ENCODE data around the gene CPT2. TPM values are rescaled to one million over a fixed set of nuclear protein-coding genes. Genes with fewer than 3 reads are reported as not detected.
A peak's percentile ranks its signal among the peaks of the same experiment; 100 is the strongest.

CPT2 gene
- polyA plus RNA-seq, 1 of the 3 experiments (the other 2 are of a cell fraction), result 18.6 TPM

DNA sequence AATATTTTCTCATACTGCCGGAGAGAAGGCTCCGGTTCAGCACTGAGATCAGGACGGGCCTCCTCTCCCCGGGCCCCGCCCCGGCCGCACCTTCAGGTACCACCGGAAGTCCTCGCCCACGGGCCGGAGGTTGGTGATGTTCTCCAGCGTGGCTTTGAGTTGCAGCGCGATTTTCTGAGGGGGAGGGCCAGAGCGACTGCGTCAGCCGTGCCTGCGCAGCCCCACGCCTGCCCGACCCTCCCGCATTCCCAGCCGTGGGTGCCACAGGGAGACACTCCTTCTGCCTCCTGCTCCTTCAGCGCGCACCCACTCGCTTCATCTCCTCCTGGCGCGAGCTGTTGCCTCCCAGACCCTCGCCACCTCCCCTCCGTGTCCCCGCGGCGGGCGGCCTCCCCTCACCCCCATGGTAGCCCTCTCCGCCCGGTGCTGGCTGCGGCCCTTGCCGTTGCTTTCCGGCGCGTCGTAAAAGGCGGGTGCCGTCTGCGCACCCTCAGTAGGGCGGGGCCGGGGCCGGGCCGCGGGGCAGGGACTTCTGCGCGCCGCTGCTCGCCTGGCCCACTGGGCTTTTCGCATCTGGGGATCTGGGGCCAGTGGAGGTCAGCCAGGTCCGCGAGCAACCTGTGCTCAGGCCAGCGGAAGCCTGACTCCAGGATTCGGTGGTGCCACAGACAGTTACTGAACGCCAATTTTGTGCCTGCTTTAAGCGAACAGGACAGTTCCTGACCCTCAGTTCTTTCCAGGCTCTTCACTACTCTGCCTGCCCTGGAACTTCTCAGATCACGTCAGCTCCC lies 23.7 kb downstream of the CPT2 start, which contains the start of gene CZIB (continued):
- peak; percentile 92 for TF ChIP-seq MXI1 (IDR thresholded peaks at IDR 0.05; ENCODE audit: low read depth, low read length)
- TF ChIP-seq RAD21 (IDR thresholded peaks at IDR 0.05; ENCODE audit: low read length), result no peak
- TF ChIP-seq, protein P1, sequence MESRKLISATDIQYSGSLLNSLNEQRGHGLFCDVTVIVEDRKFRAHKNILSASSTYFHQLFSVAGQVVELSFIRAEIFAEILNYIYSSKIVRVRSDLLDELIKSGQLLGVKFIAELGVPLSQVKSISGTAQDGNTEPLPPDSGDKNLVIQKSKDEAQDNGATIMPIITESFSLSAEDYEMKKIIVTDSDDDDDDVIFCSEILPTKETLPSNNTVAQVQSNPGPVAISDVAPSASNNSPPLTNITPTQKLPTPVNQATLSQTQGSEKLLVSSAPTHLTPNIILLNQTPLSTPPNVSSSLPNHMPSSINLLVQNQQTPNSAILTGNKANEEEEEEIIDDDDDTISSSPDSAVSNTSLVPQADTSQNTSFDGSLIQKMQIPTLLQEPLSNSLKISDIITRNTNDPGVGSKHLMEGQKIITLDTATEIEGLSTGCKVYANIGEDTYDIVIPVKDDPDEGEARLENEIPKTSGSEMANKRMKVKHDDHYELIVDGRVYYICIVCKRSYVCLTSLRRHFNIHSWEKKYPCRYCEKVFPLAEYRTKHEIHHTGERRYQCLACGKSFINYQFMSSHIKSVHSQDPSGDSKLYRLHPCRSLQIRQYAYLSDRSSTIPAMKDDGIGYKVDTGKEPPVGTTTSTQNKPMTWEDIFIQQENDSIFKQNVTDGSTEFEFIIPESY (IDR thresholded peaks at IDR 0.05; ENCODE audit: borderline replicate concordance, low read depth), result 0 out of 2 replicates have a peak, but pooled peaks have one; percentile 45
- TF ChIP-seq, protein P2, sequence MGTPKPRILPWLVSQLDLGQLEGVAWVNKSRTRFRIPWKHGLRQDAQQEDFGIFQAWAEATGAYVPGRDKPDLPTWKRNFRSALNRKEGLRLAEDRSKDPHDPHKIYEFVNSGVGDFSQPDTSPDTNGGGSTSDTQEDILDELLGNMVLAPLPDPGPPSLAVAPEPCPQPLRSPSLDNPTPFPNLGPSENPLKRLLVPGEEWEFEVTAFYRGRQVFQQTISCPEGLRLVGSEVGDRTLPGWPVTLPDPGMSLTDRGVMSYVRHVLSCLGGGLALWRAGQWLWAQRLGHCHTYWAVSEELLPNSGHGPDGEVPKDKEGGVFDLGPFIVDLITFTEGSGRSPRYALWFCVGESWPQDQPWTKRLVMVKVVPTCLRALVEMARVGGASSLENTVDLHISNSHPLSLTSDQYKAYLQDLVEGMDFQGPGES (IDR thresholded peaks at IDR 0.05; ENCODE audit: low read depth, low read length), result no peak
- TF ChIP-seq, protein P3, sequence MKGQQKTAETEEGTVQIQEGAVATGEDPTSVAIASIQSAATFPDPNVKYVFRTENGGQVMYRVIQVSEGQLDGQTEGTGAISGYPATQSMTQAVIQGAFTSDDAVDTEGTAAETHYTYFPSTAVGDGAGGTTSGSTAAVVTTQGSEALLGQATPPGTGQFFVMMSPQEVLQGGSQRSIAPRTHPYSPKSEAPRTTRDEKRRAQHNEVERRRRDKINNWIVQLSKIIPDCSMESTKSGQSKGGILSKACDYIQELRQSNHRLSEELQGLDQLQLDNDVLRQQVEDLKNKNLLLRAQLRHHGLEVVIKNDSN (IDR thresholded peaks at IDR 0.05; ENCODE audit: borderline replicate concordance, low read depth), result no peak
- peak in 1 of 2 experiments; percentile 26; a peak in 1 of 4 replicates for TF ChIP-seq EP300 (IDR thresholded peaks at IDR 0.05; ENCODE audit: borderline replicate concordance in 1 of 2, low read depth in 1 of 2, low read length in 1 of 2)
- peak; percentile 44; the same call in 1 of the 2 replicates for TF ChIP-seq FOXJ3 (CRISPR knock-in tag; IDR thresholded peaks at IDR 0.05)
- peak; percentile 60; the same call in 1 of the 2 replicates for TF ChIP-seq YY1 (IDR thresholded peaks at IDR 0.05; ENCODE audit: low read depth)
- no peak for TF ChIP-seq TEAD4 (IDR thresholded peaks at IDR 0.05; ENCODE audit: borderline replicate concordance, insufficient read depth)
- no peak for TF ChIP-seq GATA2 (CRISPR knock-in tag; IDR thresholded peaks at IDR 0.05)
- no peak for TF ChIP-seq TCF12 (IDR thresholded peaks at IDR 0.05)
- TF ChIP-seq, protein P4, sequence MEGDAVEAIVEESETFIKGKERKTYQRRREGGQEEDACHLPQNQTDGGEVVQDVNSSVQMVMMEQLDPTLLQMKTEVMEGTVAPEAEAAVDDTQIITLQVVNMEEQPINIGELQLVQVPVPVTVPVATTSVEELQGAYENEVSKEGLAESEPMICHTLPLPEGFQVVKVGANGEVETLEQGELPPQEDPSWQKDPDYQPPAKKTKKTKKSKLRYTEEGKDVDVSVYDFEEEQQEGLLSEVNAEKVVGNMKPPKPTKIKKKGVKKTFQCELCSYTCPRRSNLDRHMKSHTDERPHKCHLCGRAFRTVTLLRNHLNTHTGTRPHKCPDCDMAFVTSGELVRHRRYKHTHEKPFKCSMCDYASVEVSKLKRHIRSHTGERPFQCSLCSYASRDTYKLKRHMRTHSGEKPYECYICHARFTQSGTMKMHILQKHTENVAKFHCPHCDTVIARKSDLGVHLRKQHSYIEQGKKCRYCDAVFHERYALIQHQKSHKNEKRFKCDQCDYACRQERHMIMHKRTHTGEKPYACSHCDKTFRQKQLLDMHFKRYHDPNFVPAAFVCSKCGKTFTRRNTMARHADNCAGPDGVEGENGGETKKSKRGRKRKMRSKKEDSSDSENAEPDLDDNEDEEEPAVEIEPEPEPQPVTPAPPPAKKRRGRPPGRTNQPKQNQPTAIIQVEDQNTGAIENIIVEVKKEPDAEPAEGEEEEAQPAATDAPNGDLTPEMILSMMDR (IDR thresholded peaks at IDR 0.05), result no peak
- no peak; the same call in 1 of the 2 replicates for TF ChIP-seq JUND (IDR thresholded peaks at IDR 0.05)
- TF ChIP-seq, protein P5, sequence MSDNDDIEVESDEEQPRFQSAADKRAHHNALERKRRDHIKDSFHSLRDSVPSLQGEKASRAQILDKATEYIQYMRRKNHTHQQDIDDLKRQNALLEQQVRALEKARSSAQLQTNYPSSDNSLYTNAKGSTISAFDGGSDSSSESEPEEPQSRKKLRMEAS (IDR thresholded peaks at IDR 0.05; ENCODE audit: low read depth), result peak; percentile 83
- TF ChIP-seq SIN3A (IDR thresholded peaks at IDR 0.05; ENCODE audit: borderline replicate concordance, low read depth, low read length), result peak; percentile 82; the same call in 1 of the 2 replicates
- TF ChIP-seq, protein P6, sequence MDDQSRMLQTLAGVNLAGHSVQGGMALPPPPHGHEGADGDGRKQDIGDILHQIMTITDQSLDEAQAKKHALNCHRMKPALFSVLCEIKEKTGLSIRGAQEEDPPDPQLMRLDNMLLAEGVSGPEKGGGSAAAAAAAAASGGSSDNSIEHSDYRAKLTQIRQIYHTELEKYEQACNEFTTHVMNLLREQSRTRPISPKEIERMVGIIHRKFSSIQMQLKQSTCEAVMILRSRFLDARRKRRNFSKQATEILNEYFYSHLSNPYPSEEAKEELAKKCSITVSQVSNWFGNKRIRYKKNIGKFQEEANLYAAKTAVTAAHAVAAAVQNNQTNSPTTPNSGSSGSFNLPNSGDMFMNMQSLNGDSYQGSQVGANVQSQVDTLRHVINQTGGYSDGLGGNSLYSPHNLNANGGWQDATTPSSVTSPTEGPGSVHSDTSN (IDR thresholded peaks at IDR 0.05), result no peak; the same call in 1 of the 2 replicates

Measured in SK-N-SH (cell line).